Nephron (organoid): ENCODE results near the gene RBPMS2.
A peak's percentile ranks its signal among the peaks of the same experiment; 100 is the strongest.

ENCODE experiments used
- H3K27ac Mint-ChIP-seq, 3 experiments: 2 replicates each; pipeline ENCODE4 v1.8.0; 2020; ENCODE audit warnings: mixed read lengths in 3 of 3, mild to moderate bottlenecking in 2 of 3, moderate library complexity in 1 of 3
- H3K27me3 Mint-ChIP-seq: 2 replicates; pipeline ENCODE4 v1.8.0; 2021; ENCODE audit warnings: low read depth, mild to moderate bottlenecking, moderate library complexity, mixed read lengths
- H3K36me3 Mint-ChIP-seq: 2 replicates; pipeline ENCODE4 v1.8.0; 2020; ENCODE audit warnings: low read depth, mixed read lengths
- H3K4me1 Mint-ChIP-seq: 2 replicates; pipeline ENCODE4 v1.8.0; 2020; ENCODE audit warnings: mixed read lengths
- H3K4me3 Mint-ChIP-seq, 3 experiments: 2 replicates each; pipeline ENCODE4 v1.8.0; 2020; ENCODE audit warnings: mild to moderate bottlenecking in 3 of 3, mixed read lengths in 3 of 3, moderate library complexity in 2 of 3
- H3K9me3 Mint-ChIP-seq: 2 replicates; pipeline ENCODE4 v1.8.0; 2020; ENCODE audit warnings: mixed read lengths
- CTCF ChIP-seq, 3 experiments: fragments of 200-600 bp; sonication (generic); IDR thresholded peaks; one replicate each; pipeline ENCODE4 v1.5.0; 2021; ENCODE audit warnings: antibody characterized with exemption in 3 of 3; ENCODE audit not compliant: unreplicated experiment in 3 of 3

RBPMS2 gene

GRCh38 chr15:64810497-64811326, 35.3 kb upstream of the RBPMS2 start:
- Mint-ChIP-seq H3K9me3 (no peaks in the 10 kb centered on the region), H3K4me3 (no peak overlapping the region), H3K36me3 (no peaks in the 10 kb centered on the region), H3K27ac (no peak overlapping the region), H3K27me3 (peaks cover 3% of the 10 kb centered on the region), H3K4me1 (peaks cover 20% of the 10 kb centered on the region)
- TF ChIP-seq CTCF (IDR thresholded peaks at IDR 0.05; ENCODE audit: unreplicated experiment in 3 of 3): no peak

GRCh38 chr15:64809649-64810496, 34.5 kb upstream of the RBPMS2 start:
- peaks cover 3% of the 10 kb centered on the region for H3K27me3 Mint-ChIP-seq
- H3K4me1 Mint-ChIP-seq: peaks cover 20% of the 10 kb centered on the region
- H3K4me3 Mint-ChIP-seq: no peak overlapping the region
- no peaks in the 10 kb centered on the region for H3K36me3 Mint-ChIP-seq
- TF ChIP-seq CTCF (IDR thresholded peaks at IDR 0.05; ENCODE audit: unreplicated experiment in 3 of 3): peak; percentile 87 to 93 (median 89)
- H3K9me3 Mint-ChIP-seq: no peaks in the 10 kb centered on the region
- peak overlapping the region in 2 of 3 experiments; percentile 4 to 66 for H3K27ac Mint-ChIP-seq

GRCh38 chr15:64808785-64809453, 33.5 kb upstream of the RBPMS2 start:
- peaks cover 3% of the 10 kb centered on the region for H3K27me3 Mint-ChIP-seq
- no peak overlapping the region for H3K27ac Mint-ChIP-seq
- no peak overlapping the region for H3K4me3 Mint-ChIP-seq
- TF ChIP-seq CTCF (IDR thresholded peaks at IDR 0.05; ENCODE audit: unreplicated experiment in 3 of 3): no peak
- no peaks in the 10 kb centered on the region for H3K9me3 Mint-ChIP-seq
- peaks cover 20% of the 10 kb centered on the region for H3K4me1 Mint-ChIP-seq
- H3K36me3 Mint-ChIP-seq: no peaks in the 10 kb centered on the region

GRCh38 chr15:64807751-64808222, 32.4 kb upstream of the RBPMS2 start:
- Mint-ChIP-seq H3K27ac (no peak overlapping the region), H3K36me3 (no peaks in the 10 kb centered on the region), H3K4me1 (peaks cover 14% of the 10 kb centered on the region), H3K4me3 (no peak overlapping the region), H3K9me3 (no peaks in the 10 kb centered on the region), H3K27me3 (peaks cover 3% of the 10 kb centered on the region)
- no peak for TF ChIP-seq CTCF (IDR thresholded peaks at IDR 0.05; ENCODE audit: unreplicated experiment in 3 of 3)

GRCh38 chr15:64807051-64807749, 31.8 kb upstream of the RBPMS2 start:
- H3K9me3 Mint-ChIP-seq: no peaks in the 10 kb centered on the region
- peaks cover 3% of the 10 kb centered on the region for H3K27me3 Mint-ChIP-seq
- no peak overlapping the region for H3K27ac Mint-ChIP-seq
- no peak overlapping the region for H3K4me3 Mint-ChIP-seq
- no peaks in the 10 kb centered on the region for H3K36me3 Mint-ChIP-seq
- H3K4me1 Mint-ChIP-seq: peaks cover 14% of the 10 kb centered on the region
- TF ChIP-seq CTCF (IDR thresholded peaks at IDR 0.05; ENCODE audit: unreplicated experiment in 3 of 3): no peak
